Esophagus squamous epithelium (tissue), 4 donors: ENCODE data around the gene OR52K2.

Experiments used
- POLR2A ChIP-seq, 4 donors: fragments of 450-650 bp; IDR thresholded peaks; one replicate each; pipeline ENCODE4 v1.6.1; 2017; ENCODE audit warnings: antibody characterized with exemption in 4 of 4, mild to moderate bottlenecking in 4 of 4, moderate library complexity in 3 of 4
- TF ChIP-seq, protein P1 (sequence below), 6 experiments: fragments of 450-650 bp in 4 of 6; fragments of 200-600 bp in 2 of 6; sonication (generic) in 2 of 6; IDR thresholded peaks; one replicate each; pipeline ENCODE4 v1.5.1; 2016 to 2019; ENCODE audit warnings: antibody characterized with exemption in 6 of 6, mild to moderate bottlenecking in 4 of 6, moderate library complexity in 4 of 6

DNA sequence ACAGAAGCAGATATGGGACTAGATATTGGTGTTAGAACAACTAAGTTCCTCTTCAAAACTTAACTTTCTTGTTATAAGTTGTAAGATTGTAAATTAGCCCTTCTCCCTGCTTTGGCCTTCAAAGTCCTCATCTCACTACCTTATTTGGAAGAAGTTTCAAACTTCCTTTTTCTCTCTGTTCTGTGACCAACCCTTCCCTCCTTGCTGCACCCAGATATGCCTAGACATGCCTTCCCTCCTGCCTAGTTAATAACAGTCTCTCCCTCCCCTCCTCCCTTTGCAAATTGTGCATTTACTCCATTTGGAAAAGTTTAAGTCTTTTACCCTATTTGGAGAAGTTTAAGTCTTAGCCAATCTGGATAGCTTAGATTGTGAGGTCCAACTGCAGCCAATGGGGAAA, 4.9 kb downstream of the OR52K2 start:
- TF ChIP-seq, protein P1, sequence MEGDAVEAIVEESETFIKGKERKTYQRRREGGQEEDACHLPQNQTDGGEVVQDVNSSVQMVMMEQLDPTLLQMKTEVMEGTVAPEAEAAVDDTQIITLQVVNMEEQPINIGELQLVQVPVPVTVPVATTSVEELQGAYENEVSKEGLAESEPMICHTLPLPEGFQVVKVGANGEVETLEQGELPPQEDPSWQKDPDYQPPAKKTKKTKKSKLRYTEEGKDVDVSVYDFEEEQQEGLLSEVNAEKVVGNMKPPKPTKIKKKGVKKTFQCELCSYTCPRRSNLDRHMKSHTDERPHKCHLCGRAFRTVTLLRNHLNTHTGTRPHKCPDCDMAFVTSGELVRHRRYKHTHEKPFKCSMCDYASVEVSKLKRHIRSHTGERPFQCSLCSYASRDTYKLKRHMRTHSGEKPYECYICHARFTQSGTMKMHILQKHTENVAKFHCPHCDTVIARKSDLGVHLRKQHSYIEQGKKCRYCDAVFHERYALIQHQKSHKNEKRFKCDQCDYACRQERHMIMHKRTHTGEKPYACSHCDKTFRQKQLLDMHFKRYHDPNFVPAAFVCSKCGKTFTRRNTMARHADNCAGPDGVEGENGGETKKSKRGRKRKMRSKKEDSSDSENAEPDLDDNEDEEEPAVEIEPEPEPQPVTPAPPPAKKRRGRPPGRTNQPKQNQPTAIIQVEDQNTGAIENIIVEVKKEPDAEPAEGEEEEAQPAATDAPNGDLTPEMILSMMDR (IDR thresholded peaks at IDR 0.05), result no peak
- no peak for TF ChIP-seq POLR2A (IDR thresholded peaks at IDR 0.05)
